Right ventricle myocardium inferior (tissue), 1 donor: ENCODE data around the gene ZNF563. TPM values are rescaled to one million over a fixed set of nuclear protein-coding genes. Genes with fewer than 3 reads are reported as not detected.
"Not testable (repeated sequence)": the region's sequence is repeated elsewhere in the genome, so short reads cannot be mapped to it uniquely, and the experiment has no call there.

ENCODE experiments used
- ATAC-seq: fragments of 200-7000 bp; cut with Tn5 transposase; one replicate; pipeline ENCODE4 v1.9.1; 2020; ENCODE audit warnings: mild to moderate bottlenecking, moderate library complexity
- DNase-seq: peaks from one replicate; pipeline ENCODE4 v3.0.0; 2021; ENCODE audit errors: missing footprints
- intact Hi-C: fragments of 100-400 bp; cut with DNase I; formaldehyde crosslinking; loops from one replicate; pipeline ENCODE4 v1.11.0; 2022
- long read RNA-seq: library from polyadenylated mRNA; unstranded; transcript quantifications from one replicate; pipeline ENCODE4 v2.0.0, GENCODE V29; 2021
- total RNA-seq: library from RNA; stranded (reverse); fragmentation: NEBNext Ultra II Directional; extraction: Animal tissue kit (Norgen Biotek cat#: 25700); gene quantifications from one replicate; pipeline ENCODE4 v1.2.1, GENCODE V29; 2021
- donor health status: DM: no; HTN: yes; CAD: no; lungs with severe emphysema.

Gene ZNF563
- 5.3 TPM for total RNA-seq
- long read RNA-seq, partial matches to known transcripts, result 0 of 2 reads
- long read RNA-seq, other reads (novel, unspliced or antisense), result 1 of 2 reads

DNA sequence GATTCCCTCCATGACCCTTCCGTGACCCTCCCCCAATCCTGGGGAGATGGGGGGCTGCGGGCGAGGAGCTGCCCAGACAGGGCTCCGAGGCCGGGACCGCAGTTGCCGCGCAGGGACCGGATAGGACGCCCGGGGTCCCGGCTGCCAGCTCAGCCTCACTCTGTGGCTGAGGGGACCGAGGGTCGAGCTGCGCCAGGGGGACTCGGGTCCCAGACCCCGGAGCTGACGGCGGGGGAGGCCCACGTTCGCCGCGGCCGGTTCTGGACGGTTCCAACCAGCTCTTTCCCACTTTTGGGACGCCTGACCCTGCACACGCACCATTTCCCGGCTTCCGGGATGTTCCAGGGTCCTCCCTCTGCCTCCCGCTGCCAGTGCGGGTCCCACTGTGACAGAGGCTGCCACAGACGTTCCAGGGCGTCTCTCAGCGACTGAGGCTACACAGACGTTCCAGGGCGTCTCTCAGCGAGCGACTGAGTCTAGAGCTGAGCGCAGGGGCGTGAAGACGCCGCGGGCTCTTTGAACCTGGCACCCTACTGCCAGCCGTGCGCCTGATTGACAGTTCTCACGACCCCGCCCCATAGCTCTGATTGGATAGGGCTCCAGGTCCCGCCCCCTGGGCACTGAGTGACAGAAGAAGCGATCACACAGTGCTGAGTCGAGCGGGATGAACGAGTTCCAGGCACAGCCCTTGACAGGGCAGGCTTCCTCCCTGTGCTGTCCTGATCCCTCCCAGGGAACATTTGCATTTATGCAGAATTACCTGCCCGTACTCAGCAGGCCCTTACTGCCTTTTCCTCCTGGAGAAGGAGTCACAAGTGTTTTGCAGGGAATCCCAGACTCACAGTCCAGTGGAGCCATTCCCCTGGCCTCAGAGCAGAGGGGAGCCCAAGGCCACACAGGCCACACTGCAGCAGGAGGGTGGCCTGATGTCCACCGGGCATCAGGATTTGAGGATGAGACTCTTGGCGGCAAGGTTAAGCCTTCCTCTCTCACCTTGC is at the start of gene ZNF563:
TSS of gene ZNF563 (minus strand) at position 472 of the 998 bp plus-strand sequence. CDS start at position 321, 151 bp downstream.
- ATAC-seq (peak; percentile 99), DNase-seq (peak; percentile 97)
- intact Hi-C loops, result loop anchor here (2.0 to 5.0 kb wide), 3 partner anchors 31 to 67 kb away; partner anchors contain the start of genes ZNF442 and ZNF799

DNA sequence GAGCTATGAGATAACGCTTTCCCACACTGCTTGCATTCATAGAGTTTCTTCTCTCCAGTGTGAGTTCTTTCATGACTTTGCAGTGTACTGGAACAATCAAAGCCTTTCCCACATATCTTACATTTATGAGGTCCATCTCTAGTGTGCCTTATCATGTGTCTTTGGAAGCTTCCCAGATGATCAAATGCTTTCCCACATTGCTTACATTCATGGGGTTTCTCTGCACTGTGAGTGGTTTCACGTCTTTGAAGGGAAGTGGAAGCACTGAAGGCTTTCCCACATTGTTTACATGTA is 47.0 kb upstream of the ZNF563 start:
- intact Hi-C loops, result no loop called here
- DNase-seq, result no peak

DNA sequence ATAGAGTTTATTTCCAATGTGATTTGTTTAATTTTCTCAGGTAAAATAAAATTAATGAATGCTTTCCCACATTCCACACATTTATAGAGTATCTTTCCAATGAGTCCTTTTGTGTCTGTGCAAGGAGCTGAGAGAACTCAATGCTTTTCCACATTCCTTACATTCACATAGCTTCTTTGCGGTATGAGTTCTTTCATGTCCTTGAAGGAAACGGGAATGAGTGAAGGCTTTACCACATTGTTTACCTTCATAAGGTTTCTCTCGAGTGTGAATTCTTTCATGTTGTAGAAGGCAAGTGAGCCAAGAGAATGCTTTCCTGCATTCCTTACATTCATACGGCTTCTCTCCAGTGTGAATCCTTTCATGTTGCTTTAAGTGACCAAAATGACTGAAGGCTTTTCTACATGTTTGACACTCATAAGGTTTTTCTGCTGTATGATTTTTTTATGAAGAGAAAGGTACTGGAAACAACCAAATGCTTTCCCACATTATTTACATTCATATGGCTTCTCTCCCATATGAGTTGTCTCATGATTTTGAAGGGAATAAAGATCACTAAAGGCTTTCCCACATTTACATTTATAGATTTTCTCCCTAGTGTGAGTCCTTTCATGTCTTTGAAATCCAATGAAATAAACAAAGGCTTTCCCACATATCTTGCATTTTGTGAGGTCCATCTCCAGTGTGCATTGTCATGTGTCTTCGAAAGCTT is 46.5 kb upstream of the ZNF563 start:
- intact Hi-C loops, result no loop called here
- ATAC-seq (no peak), DNase-seq (no peak)

More for the DNA sequence above, 47.0 kb upstream of the ZNF563 start:
- no peak for ATAC-seq

DNA sequence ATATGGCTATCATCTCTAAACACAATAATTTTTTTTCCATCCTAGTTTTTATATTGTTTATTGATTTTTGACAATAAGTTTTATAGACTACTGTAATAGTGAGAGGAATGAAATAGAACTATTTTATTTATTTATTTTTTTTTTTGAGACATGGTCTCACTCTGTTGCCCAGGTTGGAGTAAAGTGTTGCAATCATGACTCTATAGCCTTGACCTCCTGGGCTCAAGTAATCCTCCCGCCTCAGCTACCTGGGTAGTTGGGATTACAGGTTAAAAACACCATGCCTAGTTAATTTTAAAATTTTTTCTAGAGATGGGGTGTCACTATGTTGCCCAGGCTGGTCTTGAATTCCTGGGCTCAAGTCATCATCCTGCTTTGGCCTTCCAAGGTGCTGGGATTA is 40.6 kb upstream of the ZNF563 start:
- ATAC-seq, result no peak
- DNase-seq, result no peak
- intact Hi-C loops, result no loop called here

DNA sequence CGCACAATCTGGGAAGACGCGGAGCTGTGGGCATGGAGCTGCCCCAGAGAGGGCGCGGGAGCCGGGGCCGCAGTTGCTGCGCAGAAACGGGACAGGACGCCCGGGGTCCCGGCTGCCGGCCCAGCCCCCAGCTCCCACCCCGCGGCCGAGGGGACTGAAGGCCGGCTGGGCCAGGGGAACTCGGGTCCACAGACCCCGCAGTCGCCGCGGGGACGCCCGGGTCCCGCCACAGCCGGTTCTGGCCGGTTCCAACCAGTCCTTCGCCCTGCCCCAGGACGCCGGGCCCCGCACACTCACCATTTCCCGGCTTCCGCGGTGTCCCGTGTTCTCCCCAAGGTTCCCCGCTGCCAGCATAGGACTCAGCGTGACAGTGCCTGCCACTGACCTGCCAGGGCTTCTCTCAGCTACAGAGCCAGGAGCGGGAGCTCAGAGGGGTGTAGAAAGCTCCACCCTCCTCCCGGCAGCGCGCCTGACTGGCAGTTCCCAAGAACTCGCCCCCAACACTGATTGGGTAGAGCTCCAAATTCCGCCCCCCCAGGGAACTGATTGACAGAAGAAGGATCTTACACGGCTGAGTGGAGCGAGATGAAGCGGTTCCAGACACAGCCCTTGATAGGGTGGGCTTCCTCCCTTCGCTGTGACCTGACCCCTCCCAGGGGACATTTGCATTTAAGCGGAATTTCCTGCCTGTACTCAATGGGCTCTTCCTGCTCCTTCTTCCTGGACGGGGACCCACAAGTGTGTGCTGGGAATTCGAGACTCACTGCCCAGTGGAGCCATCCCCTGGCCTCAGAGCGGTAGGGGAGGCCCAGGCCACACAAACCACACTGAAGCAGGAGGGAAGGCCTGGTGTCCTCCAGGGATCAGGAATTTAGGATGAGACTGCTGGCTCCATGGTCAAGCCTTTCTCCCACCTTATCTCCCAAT is 32.1 kb upstream of the ZNF563 start, which contains the start of gene ZNF442:
TSS of gene ZNF442 (minus strand) at position 448 of the 927 bp plus-strand sequence. CDS start 2,052 bp downstream, outside the sequence.
- intact Hi-C loops, result loop anchor here (2.0 kb wide), 3 partner anchors 33 to 71 kb away; partner anchors contain the start of genes ZNF44, ZNF563 and ZNF799
- ATAC-seq, result peak; percentile 99

DNA sequence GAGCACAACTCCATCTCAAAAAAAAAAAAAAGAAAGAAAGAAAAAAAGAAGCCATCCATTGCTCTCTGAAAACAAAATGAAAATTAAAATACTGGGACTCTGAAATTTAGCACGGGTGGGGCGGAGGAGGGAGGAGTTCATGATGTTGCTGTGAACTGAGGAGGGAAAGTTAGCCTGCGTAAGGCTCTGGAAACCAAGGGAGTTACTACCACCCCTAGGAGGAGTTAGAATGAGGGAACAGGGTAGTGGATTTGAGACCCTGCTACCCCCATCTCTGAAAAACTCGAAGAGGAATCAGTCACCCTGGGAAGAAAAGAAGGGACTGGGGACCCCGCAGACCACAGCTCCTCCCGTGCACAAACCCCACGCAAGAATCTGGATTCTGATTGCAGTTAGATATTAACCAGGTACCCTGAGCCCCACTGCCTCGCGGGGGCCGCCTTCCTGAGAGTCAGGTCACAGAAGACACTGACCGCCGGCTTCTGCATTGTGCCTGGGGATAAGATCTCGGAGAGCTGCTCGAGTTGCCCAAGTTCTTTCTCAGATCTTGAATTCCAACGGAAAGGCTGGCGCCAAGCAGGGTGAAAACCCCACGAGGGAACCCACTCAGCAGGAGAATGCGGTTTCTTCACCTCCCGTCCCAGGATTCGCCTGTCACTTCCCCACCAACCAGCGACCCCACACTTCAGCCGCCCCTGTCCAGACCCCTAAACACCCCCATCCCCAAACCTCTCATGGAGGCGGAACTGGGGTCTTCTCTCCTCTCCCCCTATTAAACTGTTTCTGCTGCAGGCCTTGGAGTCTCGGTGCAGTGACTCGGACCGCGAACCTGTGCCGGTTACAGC is 31.2 kb upstream of the ZNF563 start:
- DNase-seq (no peak), ATAC-seq (peak; percentile 0)
- intact Hi-C loops, result loop anchor here (2.0 kb wide), 3 partner anchors 32 to 70 kb away; partner anchors contain the start of genes ZNF44, ZNF563 and ZNF799

More for the DNA sequence above, 32.1 kb upstream of the ZNF563 start, which contains the start of gene ZNF442:
- DNase-seq, result peak; percentile 95

DNA sequence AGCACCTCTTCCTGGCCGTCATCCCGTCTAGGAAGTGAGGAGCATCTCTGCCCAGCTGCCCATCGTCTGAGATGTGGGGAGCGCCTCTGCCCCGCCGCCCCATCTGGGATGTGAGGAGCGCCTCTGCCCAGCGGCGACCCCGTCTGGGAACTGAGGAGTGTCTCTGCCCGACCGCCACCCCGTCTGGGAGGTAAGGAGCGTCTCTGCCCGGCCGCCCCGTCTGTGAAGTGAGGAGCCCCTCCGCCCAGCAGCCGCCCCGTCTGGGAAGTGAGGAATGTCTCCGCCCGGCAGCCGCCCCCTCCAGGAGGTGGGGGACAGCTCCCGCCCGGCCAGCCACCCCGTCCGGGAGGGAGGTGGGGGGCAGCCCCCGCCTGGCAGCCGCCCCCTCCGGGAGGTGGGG is 28.8 kb upstream of the ZNF563 start:
- intact Hi-C loops, result not testable (repeated sequence)

DNA sequence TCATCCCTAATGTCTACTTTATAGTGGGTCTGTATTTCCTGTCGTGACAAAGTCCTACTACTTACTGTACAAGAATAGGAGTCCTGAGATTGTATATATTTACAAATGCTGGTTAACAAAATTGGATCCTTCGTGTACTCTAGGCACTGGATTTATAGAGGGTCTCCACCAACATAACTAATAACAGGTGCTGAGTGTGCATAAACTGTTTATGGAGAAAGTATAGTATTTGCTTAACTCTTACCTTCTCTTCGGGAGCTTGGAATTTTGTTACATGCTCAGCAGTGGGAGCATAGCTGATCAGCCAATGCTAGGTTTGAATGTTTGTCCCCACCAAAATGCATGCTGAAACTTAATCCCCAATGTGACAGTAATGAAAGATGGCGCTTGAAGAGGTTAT is 19.9 kb upstream of the ZNF563 start:
- DNase-seq (no peak), ATAC-seq (no peak)
- intact Hi-C loops, result no loop called here

More for the DNA sequence above, 28.8 kb upstream of the ZNF563 start:
- DNase-seq, ATAC-seq: not testable (repeated sequence)

DNA sequence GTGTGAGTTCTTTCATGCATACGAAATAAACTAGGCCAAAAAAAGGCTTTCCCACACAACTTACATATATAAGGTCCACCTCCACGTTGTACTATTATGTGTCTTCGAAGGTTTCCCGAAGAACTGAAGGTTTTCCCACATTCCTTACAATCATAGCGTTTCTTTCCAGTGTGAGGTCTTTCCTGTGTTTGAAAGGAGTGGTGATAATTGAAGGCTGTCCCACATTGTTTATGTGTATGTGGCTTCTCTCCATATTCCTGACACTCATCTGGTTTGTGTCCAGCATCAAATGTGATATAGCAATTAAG is 17.4 kb upstream of the ZNF563 start:
- intact Hi-C loops, result no loop called here
- DNase-seq (no peak), ATAC-seq (no peak)

DNA sequence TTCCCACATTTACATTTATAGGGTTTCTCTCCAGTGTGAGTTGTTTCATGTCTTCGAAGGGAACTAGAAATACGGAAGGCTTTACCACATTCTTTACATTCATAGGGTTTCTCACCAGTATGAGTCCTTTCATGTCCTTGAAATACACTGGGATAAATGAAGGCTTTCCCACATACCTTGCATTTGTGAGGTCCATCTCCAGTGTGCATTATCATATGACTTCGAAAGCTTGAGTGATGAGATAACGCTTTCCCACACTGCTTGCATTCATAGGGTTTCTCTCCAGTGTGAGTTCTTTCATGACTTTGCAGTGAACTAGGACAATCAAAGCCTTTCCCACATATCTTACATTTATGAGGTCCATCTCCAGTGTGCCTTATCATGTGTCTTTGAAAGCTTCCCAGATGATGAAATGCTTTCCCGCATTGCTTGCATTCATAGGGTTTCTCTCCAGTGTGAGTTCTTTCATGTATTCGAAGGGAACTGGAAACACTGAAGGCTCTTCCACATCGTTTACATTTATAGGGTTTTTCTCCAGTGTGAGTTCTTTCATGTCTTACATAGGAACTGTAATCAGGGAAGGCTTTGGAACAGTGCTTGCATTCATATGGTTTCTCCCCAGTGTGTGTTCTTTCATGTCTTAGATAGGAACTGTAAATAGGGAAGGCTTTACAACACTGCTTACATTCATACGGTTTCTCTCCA is 16.9 kb upstream of the ZNF563 start:
- intact Hi-C loops, result no loop called here
- no peak for ATAC-seq
- DNase-seq, result no peak

DNA sequence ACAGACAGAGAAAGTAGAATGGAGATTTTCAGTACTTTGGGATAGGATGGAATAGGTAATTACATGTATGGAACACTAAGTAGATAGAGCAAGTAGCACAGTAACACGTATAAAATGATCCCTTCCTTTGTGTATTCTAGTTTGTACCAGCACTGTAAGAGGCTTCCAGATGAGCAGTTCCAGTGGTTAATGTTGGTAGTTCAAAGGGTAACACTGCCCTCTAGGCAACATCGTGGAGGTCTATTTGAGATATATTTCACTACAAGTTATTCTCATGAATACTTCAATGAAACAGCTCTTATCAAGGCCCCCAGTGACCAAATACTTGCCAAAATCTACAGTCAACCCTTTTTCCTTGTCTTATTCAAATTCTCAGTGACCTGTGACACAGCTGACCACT is 13.5 kb upstream of the ZNF563 start:
- intact Hi-C loops, result no loop called here
- DNase-seq (no peak), ATAC-seq (no peak)

DNA sequence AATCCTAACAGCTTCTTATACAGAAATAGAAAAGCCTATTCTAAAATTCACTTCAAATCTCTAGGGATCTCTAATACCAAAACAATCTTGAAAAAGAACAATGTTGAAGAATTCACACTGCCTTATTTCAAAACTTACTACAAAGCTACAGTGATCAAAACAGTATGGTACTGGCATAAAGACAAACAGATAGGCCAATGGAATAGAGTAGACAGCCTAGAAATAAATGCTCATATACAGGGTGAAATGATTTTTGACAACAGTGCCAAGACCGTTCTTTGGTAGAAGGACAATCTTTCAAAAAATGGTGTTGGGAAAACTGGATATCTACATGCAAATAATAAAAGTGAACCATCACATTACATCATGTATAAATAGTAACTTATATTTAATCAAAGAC is 11.8 kb upstream of the ZNF563 start:
- DNase-seq (no peak), ATAC-seq (no peak)
- intact Hi-C loops, result no loop called here

DNA sequence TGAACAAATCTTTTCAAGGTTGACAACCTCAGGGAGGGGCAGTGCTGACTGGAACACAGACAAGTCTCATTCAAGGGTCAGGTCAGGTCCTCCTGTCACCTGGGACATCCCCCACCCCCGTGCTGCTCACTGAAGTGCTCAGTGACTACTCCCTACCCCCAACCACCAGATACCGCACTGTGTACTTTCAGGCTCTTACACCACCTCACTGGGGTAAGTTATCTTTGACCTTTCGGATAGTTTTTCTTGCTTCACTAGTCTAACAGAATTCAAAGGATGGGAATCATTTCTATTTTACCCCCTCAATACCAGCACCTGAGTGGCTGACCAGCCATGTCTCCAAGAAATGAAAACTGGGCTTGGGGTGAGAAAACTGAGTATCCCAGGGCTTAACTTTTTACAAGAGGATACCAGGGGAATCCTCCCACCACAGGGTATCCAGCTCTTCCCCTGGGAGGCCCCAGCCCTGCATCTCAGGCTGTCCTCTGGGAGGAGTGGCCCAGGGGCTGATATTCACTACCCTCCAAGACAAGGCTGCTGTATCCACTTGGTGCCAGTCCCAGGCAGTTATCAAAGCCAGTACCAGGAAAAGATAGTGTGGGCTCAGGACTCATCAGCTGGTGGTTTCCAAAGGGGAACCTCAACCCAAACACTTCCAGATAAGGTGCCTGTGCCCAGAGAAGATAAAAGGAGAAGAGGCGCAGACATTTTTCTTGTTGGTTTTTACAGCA is 2.1 kb downstream of the ZNF563 start:
- intact Hi-C loops, result loop anchor here (5.0 kb wide), 1 partner anchor 34 kb away; no protein-coding TSS in a partner anchor
- no peak for ATAC-seq
- DNase-seq, result no peak

DNA sequence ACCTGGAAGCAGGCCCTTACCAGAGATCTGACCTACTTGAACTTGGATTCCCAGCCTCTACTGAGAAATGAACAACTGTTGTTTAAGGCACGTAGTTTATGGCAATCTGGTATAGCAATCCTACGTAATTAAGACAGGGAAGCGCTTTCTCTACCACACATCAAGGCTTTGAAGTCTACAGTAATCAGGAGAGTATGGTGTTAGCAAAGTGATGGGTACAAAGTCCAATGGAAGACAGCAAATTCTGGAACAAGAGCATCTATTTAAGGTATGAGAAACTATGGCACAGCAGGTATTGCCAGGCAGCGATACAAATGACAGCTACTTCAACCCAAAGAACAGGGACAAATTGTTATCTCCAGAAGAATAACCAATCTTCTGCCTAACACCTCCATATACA is 3.1 kb downstream of the ZNF563 start:
- no peak for DNase-seq
- intact Hi-C loops, result loop anchor here (5.0 kb wide), 1 partner anchor 33 kb away; no protein-coding TSS in a partner anchor
- ATAC-seq, result no peak

DNA sequence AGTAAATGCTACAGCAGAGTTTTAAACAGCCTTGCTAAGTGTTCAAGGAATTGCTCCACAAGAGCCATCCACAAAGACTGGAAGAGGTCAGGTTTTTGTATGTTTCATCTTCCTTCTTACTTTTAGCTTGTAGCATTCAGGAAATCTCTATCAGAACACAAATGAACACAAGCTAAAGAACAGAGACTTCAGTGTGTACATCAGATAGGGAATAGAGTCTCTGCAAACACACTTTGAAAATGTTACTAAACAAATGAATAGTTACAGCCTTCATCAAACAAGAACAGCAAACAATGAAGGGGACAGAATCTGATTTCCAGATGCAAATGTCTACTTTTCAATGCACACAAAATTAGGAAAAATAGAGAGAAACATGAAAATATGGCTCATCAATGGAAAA is 7.7 kb downstream of the ZNF563 start:
- ATAC-seq (no peak), DNase-seq (no peak)
- intact Hi-C loops, result no loop called here

DNA sequence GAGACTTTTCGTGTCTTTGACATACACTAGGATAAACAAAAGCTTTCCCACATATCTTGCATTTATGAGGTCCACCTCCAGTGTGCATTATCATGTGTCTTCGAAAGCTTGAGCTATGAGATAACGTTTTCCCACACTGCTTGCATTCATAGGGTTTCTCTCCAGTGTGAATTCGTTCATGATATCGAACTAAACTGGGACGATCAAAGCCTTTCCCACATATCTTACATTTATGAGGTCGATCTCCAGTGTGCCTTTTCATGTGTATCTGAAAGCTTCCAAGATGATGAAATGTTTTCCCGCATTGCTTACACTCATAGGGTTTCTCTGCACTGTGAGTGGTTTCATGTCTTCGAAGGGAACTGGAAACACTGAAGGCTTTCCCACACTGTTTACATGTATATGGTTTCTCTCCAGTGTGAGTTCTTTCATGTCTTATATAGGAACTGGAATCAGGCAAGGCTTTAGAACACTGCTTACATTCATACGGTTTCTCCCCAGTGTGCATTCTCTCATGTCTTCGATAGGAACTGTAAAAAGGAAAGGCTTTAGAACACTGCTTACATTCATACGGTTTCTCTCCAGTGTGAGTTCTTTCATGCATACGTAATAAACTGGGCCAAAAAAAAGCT is 14.5 kb downstream of the ZNF563 start:
- DNase-seq (no peak), ATAC-seq (no peak)
- intact Hi-C loops, result no loop called here
